Testis (tissue), 3 donors: ENCODE results near the gene XAF1. TPM values are rescaled to one million over a fixed set of nuclear protein-coding genes. Genes with fewer than 3 reads are reported as not detected.

Experiments used
- DNase-seq: peaks from one replicate; pipeline ENCODE4 v3.0.0-alpha.2; 2019
- H3K27ac ChIP-seq, 2 donors: fragments of 200-600 bp; sonication (generic); one replicate each; pipeline ENCODE4 v1.5.1; 2019
- H3K27me3 ChIP-seq: fragments of 200-600 bp; sonication (generic); one replicate; pipeline ENCODE4 v1.5.1; 2019
- H3K36me3 ChIP-seq: fragments of 200-600 bp; sonication (generic); one replicate; pipeline ENCODE4 v1.5.1; 2017; ENCODE audit warnings: low read depth; ENCODE audit errors: missing control alignments
- H3K4me1 ChIP-seq: fragments of 200-600 bp; sonication (generic); one replicate; pipeline ENCODE4 v1.5.1; 2019
- H3K4me3 ChIP-seq, 2 donors: fragments of 200-600 bp; sonication (generic); one replicate each; pipeline ENCODE4 v1.5.1; 2017 to 2019
- H3K9me3 ChIP-seq: fragments of 200-600 bp; sonication (generic); one replicate; pipeline ENCODE4 v1.5.1; 2017
- POLR2A ChIP-seq: fragments of 450-650 bp; IDR thresholded peaks from one replicate; pipeline ENCODE4 v1.6.1; 2017; ENCODE audit warnings: antibody characterized with exemption, mild to moderate bottlenecking, moderate library complexity
- WGBS, 2 donors: methylation state at CpG; one replicate each; pipeline ENCODE4 v1.1.5; 2018; 5-methylcytosine and 5-hydroxymethylcytosine counted together
- intact Hi-C: fragments of 100-400 bp; cut with DNase I; formaldehyde crosslinking; loops from one replicate; pipeline ENCODE4 v1.15.1; 2023; ENCODE audit warnings: low total_unique reads
- polyA plus RNA-seq: library from polyadenylated mRNA; stranded (reverse); fragments of 350-450 nt; fragmentation: Illumina TruSeq; extraction: RNeasy Lipid Tissue Mini Kit (QIAGEN cat#74804); gene quantifications from one replicate; pipeline ENCODE4 v1.2.3, GENCODE V29; 2014; ENCODE audit warnings: low read depth, low replicate concordance; ENCODE audit not compliant: insufficient read depth
- small RNA-seq, 2 donors: library from RNA; depleted of rRNA; stranded (forward); fragments of <200 nt; gene quantifications; one replicate each; pipeline ENCODE3, GENCODE V24; 2016
- total RNA-seq, 2 donors: library from RNA; depleted of rRNA; stranded (reverse); fragments of >200 nt; gene quantifications; one replicate each; pipeline ENCODE4 v1.2.3, GENCODE V29; 2016
- TF ChIP-seq, protein P1 (sequence below), 3 experiments: fragments of 450-650 bp in 2 of 3; fragments of 200-600 bp in 1 of 3; sonication (generic) in 1 of 3; IDR thresholded peaks; one replicate each; pipeline ENCODE4 v1.5.1; 2016 to 2019; ENCODE audit warnings: antibody characterized with exemption in 3 of 3, mild to moderate bottlenecking in 2 of 3, moderate library complexity in 1 of 3

Gene XAF1
- total and polyA plus RNA-seq, 3 donors from 2014 or later, result 10.4 to 39.6 (median 26.8) TPM

GRCh38 chr17:6818938-6819337 is 63.1 kb downstream of the XAF1 start:
- Histone ChIP-seq H3K36me3 (no peaks in the 10 kb centered on the region), H3K4me1 (no peaks in the 10 kb centered on the region), H3K9me3 (no peaks in the 10 kb centered on the region), H3K4me3 (no peak overlapping the region), H3K27me3 (no peaks in the 10 kb centered on the region), H3K27ac (no peak overlapping the region)
- intact Hi-C loops, result no loop called here
- TF ChIP-seq, protein P1, sequence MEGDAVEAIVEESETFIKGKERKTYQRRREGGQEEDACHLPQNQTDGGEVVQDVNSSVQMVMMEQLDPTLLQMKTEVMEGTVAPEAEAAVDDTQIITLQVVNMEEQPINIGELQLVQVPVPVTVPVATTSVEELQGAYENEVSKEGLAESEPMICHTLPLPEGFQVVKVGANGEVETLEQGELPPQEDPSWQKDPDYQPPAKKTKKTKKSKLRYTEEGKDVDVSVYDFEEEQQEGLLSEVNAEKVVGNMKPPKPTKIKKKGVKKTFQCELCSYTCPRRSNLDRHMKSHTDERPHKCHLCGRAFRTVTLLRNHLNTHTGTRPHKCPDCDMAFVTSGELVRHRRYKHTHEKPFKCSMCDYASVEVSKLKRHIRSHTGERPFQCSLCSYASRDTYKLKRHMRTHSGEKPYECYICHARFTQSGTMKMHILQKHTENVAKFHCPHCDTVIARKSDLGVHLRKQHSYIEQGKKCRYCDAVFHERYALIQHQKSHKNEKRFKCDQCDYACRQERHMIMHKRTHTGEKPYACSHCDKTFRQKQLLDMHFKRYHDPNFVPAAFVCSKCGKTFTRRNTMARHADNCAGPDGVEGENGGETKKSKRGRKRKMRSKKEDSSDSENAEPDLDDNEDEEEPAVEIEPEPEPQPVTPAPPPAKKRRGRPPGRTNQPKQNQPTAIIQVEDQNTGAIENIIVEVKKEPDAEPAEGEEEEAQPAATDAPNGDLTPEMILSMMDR (IDR thresholded peaks at IDR 0.05), result no peak
- no peak for TF ChIP-seq POLR2A
- 85 to 89% methylated on average over 3 of the region's 3 CpGs for WGBS, 2 donors
- DNase-seq, result no peak

DNA sequence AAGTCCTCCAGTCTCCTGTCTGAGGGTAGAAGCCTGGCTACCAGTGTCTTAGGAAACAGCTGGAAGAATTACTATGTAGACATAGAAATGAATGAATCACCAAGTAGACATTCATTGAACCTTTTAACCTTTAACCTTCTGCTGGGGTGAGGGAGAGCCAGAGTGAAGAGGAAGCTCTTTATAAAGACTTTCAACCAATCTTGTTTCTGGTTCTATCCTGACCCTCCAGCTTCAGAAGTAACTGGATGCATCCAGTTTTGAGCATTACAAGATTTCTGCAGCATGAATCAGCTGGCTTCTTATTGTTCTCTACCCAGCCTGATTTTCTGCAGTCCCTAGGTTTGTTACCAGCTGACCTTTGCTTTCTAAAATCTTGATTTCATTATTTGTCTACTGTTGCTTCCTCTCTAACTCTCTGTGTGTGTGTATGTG is 67.2 kb downstream of the XAF1 start:
- TF ChIP-seq POLR2A, result no peak
- TF ChIP-seq, protein P1 (IDR thresholded peaks at IDR 0.05), result no peak
- Histone ChIP-seq H3K9me3 (no peaks in the 10 kb centered on the region), H3K36me3 (no peaks in the 10 kb centered on the region), H3K4me3 (no peak overlapping the region), H3K4me1 (no peaks in the 10 kb centered on the region), H3K27me3 (no peaks in the 10 kb centered on the region), H3K27ac (no peak overlapping the region)
- DNase-seq, result no peak
- intact Hi-C loops, result no loop called here

Small RNA genes lying within 50 kb of the gene (small RNA-seq; reads per million reads assigned to genes)
- gene AC004706.2, result 0 reads per million in 2 donors

Other genes starting within 250 kb of the XAF1 start
- 1 to 10 TPM; 6.7 to 7.3 TPM for gene PITPNM3, start 199.5 kb upstream of the XAF1 start, total RNA-seq
- gene PITPNM3, start 199.5 kb upstream of the XAF1 start, polyA plus RNA-seq, result 6.3 TPM
- gene KIAA0753, start 115.3 kb upstream of the XAF1 start, total RNA-seq, result 10 to 100 TPM; 43.9 to 59.8 TPM
- 44.7 TPM for gene KIAA0753, start 115.3 kb upstream of the XAF1 start, polyA plus RNA-seq
- gene TXNDC17, start 115.0 kb upstream of the XAF1 start, total RNA-seq, result 100 to 1,000 TPM; 119 TPM
- gene TXNDC17, start 115.0 kb upstream of the XAF1 start, polyA plus RNA-seq, result 101 TPM
- 10 to 100 TPM; 14.9 to 19.3 TPM for gene MED31, start 104.4 kb upstream of the XAF1 start, total RNA-seq
- gene MED31, start 104.4 kb upstream of the XAF1 start, polyA plus RNA-seq, result 31.3 TPM
- 10 to 100 TPM in 1 of 2 donors, 1 to 10 TPM in 1; 6.9 to 10.3 TPM for gene C17orf100, start 104.3 kb upstream of the XAF1 start, total RNA-seq
- gene C17orf100, start 104.3 kb upstream of the XAF1 start, polyA plus RNA-seq, result 12.4 TPM
- gene SLC13A5, start 42.7 kb upstream of the XAF1 start, total RNA-seq, result 1 to 10 TPM; 3.1 to 3.3 TPM
- gene SLC13A5, start 42.7 kb upstream of the XAF1 start, polyA plus RNA-seq, result 13.0 TPM
- 10 to 100 TPM; 19.9 to 46.9 TPM for gene FBXO39, start 20.2 kb downstream of the XAF1 start, total RNA-seq
- gene FBXO39, start 20.2 kb downstream of the XAF1 start, polyA plus RNA-seq, result 62.0 TPM
- gene TEKT1, start 75.7 kb downstream of the XAF1 start, total RNA-seq, result 10 to 100 TPM in 1 of 2 donors, 1 to 10 TPM in 1; 7.0 to 15.6 TPM
- 61.3 TPM for gene TEKT1, start 75.7 kb downstream of the XAF1 start, polyA plus RNA-seq
- gene ALOX12, start 240.0 kb downstream of the XAF1 start, total RNA-seq, result under 1 TPM; 0.24 to 0.25 TPM
- 0.50 TPM for gene ALOX12, start 240.0 kb downstream of the XAF1 start, polyA plus RNA-seq